Gastrocnemius medialis (tissue), 4 donors: ENCODE measurements around the gene LPCAT3. TPM values are rescaled to one million over a fixed set of nuclear protein-coding genes. Genes with fewer than 3 reads are reported as not detected.

Source experiments
- ATAC-seq, 2 donors: fragments of 150-250 bp; one replicate each; pipeline ENCODE4 v1.9.1; 2016
- DNase-seq, 2 donors: peaks; one replicate each; pipeline ENCODE4 v3.0.0-alpha.2; 2019
- H3K27ac ChIP-seq, 4 donors: fragments of 200-600 bp; sonication (generic); 1 replicate in 1 of 4; 2 replicates in 3 of 4; pipeline ENCODE4 v1.5.1; 2016 to 2018; ENCODE audit warnings: mild to moderate bottlenecking in 2 of 4, moderate library complexity in 1 of 4
- H3K27me3 ChIP-seq, 3 donors: fragments of 200-600 bp; sonication (generic) in 2 of 3; 1 replicate in 1 of 3; 2 replicates in 2 of 3; pipeline versions ENCODE4 v1.5.1 to v1.6.0; 2016 to 2019; ENCODE audit warnings: mild to moderate bottlenecking in 1 of 3, moderate library complexity in 1 of 3
- H3K36me3 ChIP-seq, 2 donors: fragments of 200-600 bp; sonication (generic) in 1 of 2; one replicate each; pipeline ENCODE4 v1.5.1; 2017 to 2018
- H3K4me1 ChIP-seq, 2 donors: fragments of 200-600 bp; sonication (generic) in 1 of 2; one replicate each; pipeline ENCODE4 v1.5.1; 2016 to 2017; ENCODE audit warnings: mild to moderate bottlenecking in 2 of 2
- H3K4me3 ChIP-seq, 4 donors: fragments of 200-600 bp; sonication (generic) in 3 of 4; 1 replicate in 1 of 4; 2 replicates in 3 of 4; pipeline ENCODE4 v1.5.1; 2016 to 2019; ENCODE audit warnings: mild to moderate bottlenecking in 2 of 4
- H3K9me3 ChIP-seq, 3 donors: fragments of 200-600 bp; sonication (generic) in 2 of 3; 1 replicate in 1 of 3; 2 replicates in 2 of 3; pipeline ENCODE4 v1.5.1; 2016 to 2019
- CTCF ChIP-seq, 5 experiments: fragments of 450-650 bp in 3 of 5; fragments of 200-600 bp in 2 of 5; sonication (generic) in 2 of 5; IDR thresholded peaks in 4 of 5; conservative IDR thresholded peaks in 1 of 5; 1 replicate in 4 of 5; 2 replicates in 1 of 5; pipeline ENCODE4 v1.5.1; 2016 to 2019; ENCODE audit warnings: antibody characterized with exemption in 5 of 5, mild to moderate bottlenecking in 3 of 5, moderate library complexity in 3 of 5
- POLR2A ChIP-seq, 2 donors: fragments of 450-650 bp; IDR thresholded peaks; one replicate each; pipeline ENCODE4 v1.6.1; 2017; ENCODE audit warnings: antibody characterized with exemption in 2 of 2, mild to moderate bottlenecking in 2 of 2, moderate library complexity in 2 of 2
- in situ Hi-C, 4 donors: fragments of 200-750 bp; cut with MboI; loops; one replicate each; pipeline versions ENCODE4 v1.15.0 to v1.8.0; 2017; ENCODE audit warnings: low sequenced_read_pairs in 4 of 4
- intact Hi-C: fragments of 100-400 bp; cut with DNase I; formaldehyde crosslinking; loops from one replicate; pipeline ENCODE4 v1.15.1; 2023; ENCODE audit warnings: low total_unique reads
- total RNA-seq, 4 donors: library from RNA; depleted of rRNA; stranded (reverse); fragments of >200 nt; gene quantifications; one replicate each; pipeline versions ENCODE4 v1.1.0 to v1.2.3, GENCODE V29; 2016

The LPCAT3 gene
- total RNA-seq, 4 donors from 2014 or later, result 19.4 to 42.8 (median 36.7) TPM

GRCh38 chr12:6961695-6962284 lies 56.5 kb downstream of the LPCAT3 start:
- H3K4me3 ChIP-seq, result peak overlapping the region; percentile 16 to 42 (median 24)
- peak overlapping the region; percentile 56 to 81 (median 76) for H3K27ac ChIP-seq
- in situ Hi-C loops (no loop called here), intact Hi-C loops (loop anchor here (1.0 to 5.0 kb wide), 3 partner anchors 17 to 146 kb away; partner anchors contain the start of genes C12orf57, C1RL and SPSB2)
- H3K9me3 ChIP-seq, result no peaks in the 10 kb centered on the region
- peaks cover 17 to 24% of the 10 kb centered on the region in 2 donors for H3K4me1 ChIP-seq
- peak in 1 of 2 donors; percentile 57 for DNase-seq
- ATAC-seq, result peak; percentile 21 to 27
- peaks cover 0 to 20% of the 10 kb centered on the region in 2 donors for H3K36me3 ChIP-seq
- TF ChIP-seq CTCF (IDR thresholded peaks at IDR 0.05 in 4 of 5, conservative IDR thresholded peaks at IDR 0.05 in 1 of 5) (peak in 3 of 5 experiments; percentile 22 to 37 (median 30)), POLR2A (IDR thresholded peaks at IDR 0.05) (no peak)
- no peaks in the 10 kb centered on the region for H3K27me3 ChIP-seq

GRCh38 chr12:6961278-6961694 lies 57.0 kb downstream of the LPCAT3 start:
- intact Hi-C loops, result loop anchor here (1.0 to 5.0 kb wide), 3 partner anchors 17 to 146 kb away; partner anchors contain the start of genes C12orf57, C1RL and SPSB2
- ATAC-seq (peak; percentile 70 to 71), DNase-seq (peak in 1 of 2 donors; percentile 74)
- no peaks in the 10 kb centered on the region for H3K9me3 ChIP-seq
- TF ChIP-seq CTCF (IDR thresholded peaks at IDR 0.05 in 4 of 5, conservative IDR thresholded peaks at IDR 0.05 in 1 of 5) (no peak), POLR2A (IDR thresholded peaks at IDR 0.05) (peak; percentile 15 to 39)
- no peaks in the 10 kb centered on the region for H3K27me3 ChIP-seq
- peaks cover 0 to 15% of the 10 kb centered on the region in 2 donors for H3K36me3 ChIP-seq
- H3K4me1 ChIP-seq, result peaks cover 17 to 24% of the 10 kb centered on the region in 2 donors
- peak overlapping the region; percentile 16 to 42 (median 24) for H3K4me3 ChIP-seq
- H3K27ac ChIP-seq, result peak overlapping the region; percentile 56 to 81 (median 76)
- in situ Hi-C loops, result no loop called here

- H3K36me3 ChIP-seq, result peaks cover 0 to 9% of the 10 kb centered on the region in 2 donors
- in situ Hi-C loops, result no loop called here
- H3K4me3 ChIP-seq, result peak overlapping the region; percentile 16 to 42 (median 24)
- no peak for TF ChIP-seq POLR2A (IDR thresholded peaks at IDR 0.05)
- TF ChIP-seq CTCF (IDR thresholded peaks at IDR 0.05 in 4 of 5, conservative IDR thresholded peaks at IDR 0.05 in 1 of 5), result peak in 1 of 5 experiments; percentile 9
- peak; percentile 11 to 24 for ATAC-seq
- H3K9me3 ChIP-seq, result no peaks in the 10 kb centered on the region
- H3K27me3 ChIP-seq, result no peaks in the 10 kb centered on the region
- intact Hi-C loops, result loop anchor here (1.0 to 5.0 kb wide), 3 partner anchors 16 to 147 kb away; partner anchors contain the start of genes C12orf57, C1RL and SPSB2
- peaks cover 17 to 24% of the 10 kb centered on the region in 2 donors for H3K4me1 ChIP-seq
- peak overlapping the region; percentile 56 to 81 (median 76) for H3K27ac ChIP-seq
- peak in 1 of 2 donors; percentile 29 for DNase-seq
Observed at GRCh38 chr12:6960593-6961277, 57.5 kb downstream of the LPCAT3 start.

GRCh38 chr12:6959805-6960592 lies 58.3 kb downstream of the LPCAT3 start:
- DNase-seq, result peak in 1 of 2 donors; percentile 11
- intact Hi-C loops, result loop anchor here (5.0 kb wide), 2 partner anchors 88 to 147 kb away; partner anchors contain the start of genes C1RL and SPSB2
- in situ Hi-C loops, result no loop called here

More at GRCh38 chr12:6959805-6960592, 58.3 kb downstream of the LPCAT3 start:
- ATAC-seq, result no peak
- TF ChIP-seq POLR2A (IDR thresholded peaks at IDR 0.05), result no peak
- TF ChIP-seq CTCF (IDR thresholded peaks at IDR 0.05 in 4 of 5, conservative IDR thresholded peaks at IDR 0.05 in 1 of 5), result no peak
- H3K4me3 ChIP-seq, result no peak overlapping the region
- H3K36me3 ChIP-seq, result peaks cover 0 to 2% of the 10 kb centered on the region in 2 donors
- peaks cover 17 to 24% of the 10 kb centered on the region in 2 donors for H3K4me1 ChIP-seq
- H3K27ac ChIP-seq, result peak overlapping the region; percentile 43 to 81 (median 70)
- H3K27me3 ChIP-seq, result no peaks in the 10 kb centered on the region
- H3K9me3 ChIP-seq, result no peaks in the 10 kb centered on the region
